ENCODE data around the gene PABPC1L2A. TPM values are rescaled to one million over a fixed set of nuclear protein-coding genes. Genes with fewer than 3 reads are reported as not detected.

Gene PABPC1L2A
- total RNA-seq: not detected in 2 replicates

DNA sequence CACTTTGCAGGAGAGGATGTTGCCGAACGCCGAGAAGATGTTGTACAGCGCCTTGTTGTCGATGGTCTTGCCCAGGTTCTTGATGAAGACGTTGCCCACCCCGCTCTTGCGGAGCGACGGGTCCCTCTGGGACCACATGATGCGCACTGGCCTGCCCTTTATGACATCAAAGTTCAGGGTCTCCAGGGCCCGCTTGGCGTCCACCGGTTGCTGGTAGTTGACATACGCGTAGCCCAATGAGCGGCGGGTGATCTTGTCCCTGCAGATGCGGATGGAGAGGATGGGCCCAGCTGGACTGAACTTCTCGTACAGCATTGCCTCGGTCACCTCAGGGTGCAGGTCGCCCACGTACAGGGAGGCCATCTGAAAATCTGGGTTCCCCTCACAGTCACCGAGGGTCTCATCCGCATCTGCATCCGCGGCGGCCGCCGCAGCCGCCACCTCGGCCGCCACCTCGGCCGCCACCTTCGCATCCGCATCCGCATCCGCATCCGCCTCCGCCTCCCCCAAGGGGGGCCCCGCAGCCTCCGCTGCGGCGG lies at the start of gene PABPC1L2A:
Gene PABPC1L2A, minus strand, starts transcription at position 489 of the 539 bp plus-strand sequence. Its CDS starts 126 bp downstream, at position 363.

Other genes starting within 250 kb of the PABPC1L2A start
- gene FAM236C, start 166.9 kb downstream of the PABPC1L2A start, total RNA-seq: not detected in 2 replicates
- gene FAM236A, start 141.3 kb downstream of the PABPC1L2A start, total RNA-seq: not detected in 2 replicates
- not detected in 2 replicates for gene DMRTC1, start 135.7 kb downstream of the PABPC1L2A start, total RNA-seq
- not detected in 2 replicates for gene PABPC1L2B, start 76.6 kb downstream of the PABPC1L2A start, total RNA-seq
- not detected in 2 replicates for gene NAP1L2, start 135.3 kb upstream of the PABPC1L2A start, total RNA-seq